GM20431 (cell line): ENCODE data around the gene DCLK3.

Source experiments
- in situ Hi-C: fragments of 300-500 bp; cut with MseI, MboI; formaldehyde crosslinking; loops from one replicate; pipeline ENCODE4 v1.15.0; 2020; ENCODE audit warnings: low sequenced_read_pairs; ENCODE audit not compliant: unreplicated experiment

The DCLK3 gene

DNA sequence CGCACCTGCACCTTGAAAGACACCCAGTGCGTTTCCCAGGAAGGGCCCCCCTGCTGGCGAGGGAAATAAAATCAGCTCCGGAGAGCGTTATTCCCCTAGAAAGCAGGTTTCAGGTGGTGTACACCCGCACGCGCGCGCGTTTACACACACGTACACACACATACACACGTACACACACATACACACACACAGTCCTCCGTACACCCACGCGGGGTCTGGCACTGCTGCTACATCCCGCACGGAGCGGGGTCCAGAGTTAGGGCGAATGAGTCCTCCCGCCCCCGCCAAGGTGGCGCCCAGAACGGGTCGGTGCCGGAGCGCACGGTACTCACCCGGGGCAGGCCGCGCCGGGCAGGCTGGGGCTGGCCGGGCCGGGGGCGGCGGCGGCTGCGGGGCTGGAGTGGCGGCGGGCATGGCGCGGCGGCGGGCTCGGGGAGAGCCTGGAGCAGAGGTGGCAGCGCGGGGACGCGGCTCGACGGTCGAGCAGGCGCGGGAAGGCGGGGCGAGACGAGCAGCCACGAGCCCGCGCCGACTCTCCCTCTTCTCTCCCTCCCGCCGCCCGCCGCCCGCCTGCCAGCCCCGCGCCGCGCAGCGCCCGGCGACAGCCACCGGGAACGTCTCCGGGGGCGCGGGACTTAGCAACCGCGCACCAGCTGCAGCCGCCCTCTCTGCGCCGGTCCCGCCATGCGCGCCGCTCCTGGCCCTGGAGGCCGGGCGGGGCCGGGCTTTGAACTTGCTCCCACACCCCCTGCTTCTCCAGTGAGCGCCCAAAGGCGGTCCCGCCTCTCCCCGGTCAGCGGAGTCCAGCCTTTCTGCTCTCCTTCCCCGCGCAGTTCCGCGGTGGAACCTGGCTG lies at the start of gene DCLK3:
Gene DCLK3 (minus strand): TSS at position 704 of the 854 bp plus-strand sequence. CDS start 290 bp downstream, at position 414.
- in situ Hi-C loops = no loop called here

- in situ Hi-C loops = no loop called here
Observed at GRCh38 chr3:36813305-36813704, 49.0 kb upstream of the DCLK3 start.

DNA sequence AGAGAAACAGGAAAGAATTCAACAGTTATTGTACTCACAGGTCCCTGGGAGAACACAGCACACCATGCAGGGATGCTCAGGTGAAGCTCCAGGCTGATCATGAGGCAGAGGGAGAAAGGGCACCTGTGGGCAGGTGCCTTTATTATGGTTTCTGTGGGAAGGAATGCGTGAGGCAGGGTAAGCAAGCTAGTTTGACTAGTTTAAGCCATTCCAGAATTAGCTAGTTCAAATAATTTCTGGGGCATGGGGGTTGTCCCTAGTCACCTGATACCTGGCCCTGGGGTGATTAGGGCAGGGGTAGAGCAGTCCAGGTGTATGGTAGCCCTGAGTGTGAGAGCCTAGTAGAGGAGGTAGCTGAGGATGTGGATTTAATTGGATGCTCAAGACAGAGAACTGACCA lies 47.9 kb upstream of the DCLK3 start:
- in situ Hi-C loops = no loop called here

DNA sequence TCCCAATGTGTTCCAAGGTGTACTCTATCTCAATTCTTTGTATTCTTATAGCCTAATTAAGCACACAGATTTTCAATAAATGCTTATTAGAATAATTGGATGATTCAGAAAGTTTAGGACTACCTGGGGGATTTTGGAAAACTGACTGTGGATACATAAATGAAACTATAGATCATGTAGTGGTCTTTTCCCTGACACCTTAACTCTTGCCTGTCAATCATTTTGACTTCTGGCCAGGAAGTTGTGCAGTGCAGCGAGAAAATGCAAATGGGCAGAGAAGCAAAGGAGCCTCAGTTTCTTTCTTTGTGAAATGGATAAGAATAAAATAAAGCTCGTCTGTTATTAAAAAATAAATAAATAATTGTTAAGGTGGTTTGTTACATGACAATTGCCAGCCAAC lies 47.4 kb upstream of the DCLK3 start:
- in situ Hi-C loops = no loop called here

- in situ Hi-C loops = no loop called here
Observed at GRCh38 chr3:36804295-36805055, 40.1 kb upstream of the DCLK3 start.

DNA sequence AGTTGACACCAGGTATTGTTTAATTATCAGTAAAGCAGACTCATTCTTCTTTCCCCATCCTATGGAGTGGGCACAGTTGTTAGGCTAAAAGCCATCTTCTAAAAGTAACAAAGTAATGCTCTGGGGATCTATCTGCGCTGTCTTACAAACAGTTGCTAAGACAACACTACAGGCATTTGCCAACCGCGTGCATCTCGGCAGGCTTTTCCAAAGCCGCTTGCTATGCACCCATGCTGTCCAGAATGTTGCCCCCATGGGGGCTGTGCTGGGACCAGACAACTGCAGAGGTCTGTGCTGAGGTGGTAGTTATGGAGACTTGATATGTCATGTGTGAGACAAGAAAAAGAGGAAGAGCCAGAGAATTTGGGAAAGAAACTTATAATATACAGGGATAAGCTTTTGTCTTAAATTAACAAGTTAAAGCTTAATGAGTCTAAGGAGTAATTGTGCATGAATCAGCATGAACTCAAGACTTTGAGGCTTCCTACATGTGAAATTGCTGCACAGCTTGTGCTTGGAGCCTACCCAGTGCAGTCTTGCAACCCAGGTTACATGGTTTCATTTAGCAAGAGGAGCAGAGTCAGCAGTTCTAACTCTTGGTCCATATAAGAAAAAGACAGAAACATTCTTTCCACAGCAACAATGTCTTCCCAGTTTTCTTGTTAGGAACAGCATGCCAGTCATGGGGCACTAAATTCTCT lies 38.9 kb upstream of the DCLK3 start:
- in situ Hi-C loops = no loop called here

DNA sequence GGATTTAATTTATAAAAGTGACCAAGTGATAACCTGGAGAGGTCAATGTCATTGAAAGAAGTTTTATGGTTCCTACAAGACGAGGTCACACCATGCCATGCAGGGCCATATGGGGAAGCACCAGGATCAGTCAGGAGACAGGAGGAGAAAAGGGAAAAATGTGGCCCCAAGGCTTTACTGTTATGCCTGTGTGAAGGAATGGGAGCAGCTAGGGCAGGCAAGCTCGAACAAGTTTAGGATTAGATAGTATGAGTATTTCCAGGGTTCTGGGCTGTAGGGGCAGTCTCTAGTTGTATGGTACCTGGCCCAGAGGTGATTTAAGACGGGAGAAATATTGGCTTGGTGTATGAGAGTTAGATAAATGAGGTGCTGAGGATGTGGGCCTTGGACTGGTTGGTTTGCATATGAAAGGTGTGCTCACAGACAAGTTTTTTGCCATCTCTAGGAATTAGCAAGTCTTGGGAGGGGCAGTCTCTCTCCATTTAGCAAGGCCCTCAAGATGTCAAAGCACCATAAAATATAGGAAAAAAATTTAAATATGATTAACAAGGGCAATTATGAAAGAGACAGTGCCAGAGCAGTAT lies 36.3 kb upstream of the DCLK3 start:
- in situ Hi-C loops = no loop called here

- in situ Hi-C loops = no loop called here
Observed at GRCh38 chr3:36796881-36797280, 32.5 kb upstream of the DCLK3 start.

GRCh38 chr3:36796161-36796560 lies 31.8 kb upstream of the DCLK3 start:
- in situ Hi-C loops = no loop called here

DNA sequence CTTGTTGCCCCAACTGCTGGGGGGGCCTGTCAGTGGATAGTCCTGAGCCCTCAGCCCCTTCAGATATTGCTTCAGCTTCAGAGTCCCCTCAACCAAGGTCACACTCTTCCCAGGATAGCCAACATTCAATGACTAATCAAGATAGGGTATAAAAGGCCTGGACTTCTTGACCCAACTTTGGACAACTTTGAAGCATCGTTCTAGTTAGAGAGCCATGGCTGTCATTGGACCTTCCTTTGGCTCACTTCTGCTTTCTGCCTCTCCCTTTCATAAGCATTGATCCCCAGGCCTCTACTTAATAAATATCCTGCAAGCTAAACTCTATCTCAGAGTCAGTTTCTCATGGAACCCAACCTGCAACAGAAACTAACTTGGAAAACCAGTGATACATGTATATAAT lies 31.3 kb upstream of the DCLK3 start:
- in situ Hi-C loops = no loop called here

- in situ Hi-C loops = no loop called here
Observed at GRCh38 chr3:36792342-36792741, 28.0 kb upstream of the DCLK3 start.

GRCh38 chr3:36790765-36791164 lies 26.4 kb upstream of the DCLK3 start:
- in situ Hi-C loops = no loop called here

DNA sequence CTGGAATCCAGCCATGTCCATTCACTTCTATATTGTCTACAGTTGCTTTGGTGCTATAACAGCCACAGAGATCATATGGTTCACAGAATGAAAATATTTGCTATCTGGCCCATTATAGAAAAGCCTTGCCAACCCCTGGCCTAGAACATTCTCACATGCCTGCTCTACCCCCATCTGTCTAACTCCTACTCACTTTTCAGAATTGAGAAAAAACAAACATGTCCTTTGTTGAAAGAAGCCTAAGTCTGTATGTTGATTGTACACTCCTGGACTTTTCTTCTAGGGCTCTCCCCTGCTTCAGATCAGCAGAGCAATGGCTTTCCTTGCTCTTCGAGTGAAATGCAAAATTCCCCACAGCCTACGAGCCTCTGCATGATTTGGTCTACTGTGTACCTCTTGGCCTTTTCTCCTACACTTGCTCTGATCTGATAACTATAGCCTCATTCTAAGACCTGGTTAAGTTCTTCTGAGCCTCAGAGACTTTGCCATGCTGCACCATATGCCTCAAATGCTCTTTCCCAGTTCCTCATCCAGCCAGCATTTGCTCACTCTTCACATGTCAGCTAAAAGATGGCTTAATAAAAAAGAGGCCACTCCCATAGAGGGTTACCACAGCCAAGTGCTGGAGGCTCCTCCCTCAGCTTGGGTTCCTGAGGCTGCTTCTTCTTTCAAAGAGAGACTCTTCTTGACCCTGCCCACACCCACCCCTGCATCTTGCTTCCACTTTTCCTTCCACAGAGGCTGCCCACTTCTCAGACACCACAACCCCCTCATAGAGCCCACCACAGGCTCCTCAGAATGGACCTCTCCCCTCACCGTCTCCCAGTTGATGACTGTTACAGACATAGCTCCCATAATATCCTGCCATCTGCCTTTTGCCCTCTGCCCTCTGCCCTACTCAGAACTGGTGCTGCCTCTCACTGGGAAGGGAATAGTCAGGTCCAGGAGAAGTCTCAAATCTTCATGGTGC lies 22.9 kb upstream of the DCLK3 start:
- in situ Hi-C loops = no loop called here

- in situ Hi-C loops = no loop called here
Observed at GRCh38 chr3:36784138-36784635, 19.8 kb upstream of the DCLK3 start.

DNA sequence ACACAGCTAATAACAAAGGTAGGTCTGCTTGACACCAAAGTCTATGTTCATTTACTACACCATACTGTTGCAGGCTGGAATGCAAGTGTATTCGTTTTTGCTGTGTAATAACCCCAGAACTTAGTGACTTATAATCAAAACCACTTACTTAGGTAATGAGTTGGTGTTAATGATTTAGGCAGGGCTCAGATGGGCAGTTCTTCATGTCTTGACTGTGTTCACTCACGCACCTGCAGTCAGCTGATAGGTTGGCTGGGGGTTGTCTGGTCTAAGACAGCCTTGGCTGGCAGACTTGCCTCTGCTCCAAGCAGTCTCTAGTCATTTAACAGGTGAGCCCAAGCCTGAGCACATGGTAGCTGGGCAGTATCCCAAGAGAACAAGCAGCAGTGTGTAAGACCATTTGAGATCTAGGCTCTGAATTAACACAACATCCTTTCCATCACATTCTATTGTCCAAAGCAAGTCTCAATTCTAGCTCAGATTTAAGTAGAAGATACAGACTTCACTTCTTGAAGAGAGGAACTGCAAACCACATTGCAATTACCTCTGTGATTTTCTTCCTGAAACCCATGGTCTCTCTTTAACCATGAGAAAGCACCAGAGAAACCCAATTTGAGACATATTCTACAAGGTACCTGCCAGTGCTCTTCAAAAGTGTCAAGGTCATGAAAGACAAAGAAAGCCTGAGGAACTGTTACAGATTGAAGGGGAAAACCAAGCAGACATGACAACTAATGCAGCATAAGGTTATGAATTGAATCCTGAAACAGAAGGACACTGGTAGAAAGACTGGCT lies 13.3 kb upstream of the DCLK3 start:
- in situ Hi-C loops = no loop called here

- in situ Hi-C loops = no loop called here
Observed at GRCh38 chr3:36776436-36776835, 12.1 kb upstream of the DCLK3 start.

- in situ Hi-C loops = no loop called here
Observed at GRCh38 chr3:36774052-36774451, 9.7 kb upstream of the DCLK3 start.

DNA sequence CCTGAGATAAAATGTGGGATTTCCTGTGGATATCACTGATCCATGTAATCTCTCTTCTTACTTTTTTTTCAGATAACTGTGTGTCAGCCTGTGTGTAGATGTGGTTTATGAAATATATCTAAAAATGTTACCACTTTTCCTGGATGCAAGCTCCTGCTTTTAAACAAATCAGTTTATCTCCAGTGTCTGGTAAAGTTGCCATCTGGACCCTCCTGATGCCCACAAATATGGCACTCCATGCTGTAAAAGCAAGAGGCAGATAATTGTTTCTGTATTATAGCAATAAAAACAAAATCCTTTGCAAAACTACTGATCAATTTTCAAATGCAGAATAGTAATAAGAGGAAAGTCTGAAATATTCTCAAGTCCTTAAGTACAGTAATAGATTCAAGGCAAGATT lies 7.6 kb upstream of the DCLK3 start:
- in situ Hi-C loops = no loop called here
